Fibroblast of lung (primary cell): Measurements from ENCODE around the gene INTS11. TPM values are rescaled to one million over a fixed set of nuclear protein-coding genes. Genes with fewer than 3 reads are reported as not detected.

ENCODE experiments used
- DNase-seq, 2 donors: peaks; one replicate each; pipeline versions ENCODE4 v3.0.0 to v3.0.0-alpha.2; 2010; ENCODE audit warnings: low read depth in 2 of 2
- H2AFZ ChIP-seq: 2 replicates; pipeline ENCODE4 v1.5.1; 2012; ENCODE audit warnings: low read length, control low read depth, inconsistent platforms
- H3K27ac ChIP-seq: 2 replicates; pipeline ENCODE4 v1.5.1; 2011; ENCODE audit warnings: low read length, control low read depth; ENCODE audit not compliant: insufficient read depth
- H3K27me3 ChIP-seq: 2 replicates; pipeline ENCODE4 v1.5.1; 2011; ENCODE audit warnings: mild to moderate bottlenecking, low read length; ENCODE audit not compliant: control insufficient read depth, insufficient read depth
- H3K36me3 ChIP-seq: 2 replicates; pipeline ENCODE4 v1.5.1; 2011; ENCODE audit warnings: low read length; ENCODE audit not compliant: control insufficient read depth, insufficient read depth
- H3K4me1 ChIP-seq: 2 replicates; pipeline ENCODE4 v1.5.1; 2011; ENCODE audit warnings: low read length; ENCODE audit not compliant: control insufficient read depth, insufficient read depth; ENCODE audit errors: extremely low read depth
- H3K4me2 ChIP-seq: 2 replicates; pipeline ENCODE4 v1.5.1; 2011; ENCODE audit warnings: low read length, control low read depth; ENCODE audit not compliant: insufficient read depth; ENCODE audit errors: extremely low read depth
- H3K4me3 ChIP-seq, 4 experiments: fragments of 200-600 bp in 1 of 4; sonication (generic) in 1 of 4; replicated peaks in 1 of 4; 2 replicates each; pipeline ENCODE4 v1.5.1; 2011 to 2016; ENCODE audit warnings: low read length in 4 of 4, low read depth in 3 of 4, mild to moderate bottlenecking in 3 of 4, control low read depth in 2 of 4, inconsistent platforms in 1 of 4, mixed read lengths in 1 of 4; ENCODE audit not compliant: insufficient read depth in 1 of 4; ENCODE audit errors: control extremely low read depth in 1 of 4
- H3K79me2 ChIP-seq: 2 replicates; pipeline ENCODE4 v1.5.1; 2012; ENCODE audit warnings: mild to moderate bottlenecking, low read length, inconsistent platforms; ENCODE audit not compliant: control insufficient read depth, insufficient read depth
- H3K9ac ChIP-seq: 2 replicates; pipeline ENCODE4 v1.5.1; 2011; ENCODE audit warnings: mild to moderate bottlenecking, low read length, control low read depth; ENCODE audit not compliant: insufficient read depth
- H3K9me3 ChIP-seq: 2 replicates; pipeline ENCODE4 v1.5.1; 2012; ENCODE audit warnings: low read depth, low read length; ENCODE audit not compliant: control insufficient read depth, insufficient read depth
- H4K20me1 ChIP-seq: 2 replicates; pipeline ENCODE4 v1.5.1; 2011; ENCODE audit warnings: low read length; ENCODE audit not compliant: control insufficient read depth, insufficient read depth; ENCODE audit errors: extremely low read depth
- EZH2 ChIP-seq: IDR thresholded peaks from 2 replicates; pipeline ENCODE4 v1.5.1; 2012; ENCODE audit warnings: low read length, control low read depth, mild to moderate bottlenecking; ENCODE audit errors: missing control alignments
- polyA plus RNA-seq, 2 donors: library from polyadenylated mRNA; depleted of rRNA in 1 of 2; stranded (reverse) in 1 of 2; unstranded in 1 of 2; fragments of >200 nt; gene quantifications; 2 replicates each; pipeline ENCODE4 v1.2.1, GENCODE V29; 2011 to 2012; ENCODE audit warnings: missing spikeins in 1 of 2
- total RNA-seq: library from RNA; depleted of rRNA; stranded (reverse); fragments of >200 nt; gene quantifications from 2 replicates; pipeline ENCODE4 v1.2.1, GENCODE V29; 2014
- TF ChIP-seq, protein P1 (sequence below), 2 donors: IDR thresholded peaks in 1 of 2; conservative IDR thresholded peaks in 1 of 2; 1 replicate in 1 of 2; 2 replicates in 1 of 2; pipeline ENCODE4 v1.5.1; 2011 to 2012; ENCODE audit warnings: low read length in 2 of 2, control low read depth in 1 of 2, inconsistent platforms in 1 of 2, low read depth in 1 of 2, mild to moderate bottlenecking in 1 of 2

Gene INTS11
- total and polyA plus RNA-seq, 2 donors (not counting 1 experiment from before 2014, with no cell fraction given) = 44.1 to 69.2 TPM

DNA sequence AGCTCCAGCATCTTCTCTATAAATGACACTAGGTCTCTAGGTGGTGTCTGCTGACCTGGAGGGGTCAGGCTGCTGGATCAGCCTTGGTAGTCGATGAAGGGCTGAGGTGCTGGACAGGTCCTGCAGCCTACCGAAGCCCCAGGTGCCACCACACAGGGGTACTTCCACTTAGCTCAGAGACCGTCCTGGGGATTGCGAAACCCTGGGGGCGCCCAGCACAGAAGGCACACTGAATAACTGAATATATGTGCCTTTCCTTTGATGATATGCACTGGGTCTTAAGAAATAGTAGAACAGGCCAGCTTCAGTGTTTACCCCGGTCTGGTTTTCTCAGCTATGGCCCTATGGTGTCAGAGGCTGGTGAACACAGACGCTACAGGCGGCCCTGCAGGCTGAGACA, 61.7 kb downstream of the INTS11 start:
- Histone ChIP-seq H3K27ac (peak overlapping the region; percentile 94), H3K36me3 (peaks cover 32% of the 10 kb centered on the region), H3K4me2 (no peak overlapping the region), H3K79me2 (peaks cover 52% of the 10 kb centered on the region), H4K20me1 (no peaks in the 10 kb centered on the region), H3K27me3 (no peaks in the 10 kb centered on the region), H3K4me1 (peaks cover 19% of the 10 kb centered on the region), H3K9me3 (no peaks in the 10 kb centered on the region), H3K4me3 (no peak overlapping the region), H2AFZ (no peak overlapping the region), H3K9ac (no peak overlapping the region)
- no peak for DNase-seq
- TF ChIP-seq EZH2 = no peak
- TF ChIP-seq, protein P1, sequence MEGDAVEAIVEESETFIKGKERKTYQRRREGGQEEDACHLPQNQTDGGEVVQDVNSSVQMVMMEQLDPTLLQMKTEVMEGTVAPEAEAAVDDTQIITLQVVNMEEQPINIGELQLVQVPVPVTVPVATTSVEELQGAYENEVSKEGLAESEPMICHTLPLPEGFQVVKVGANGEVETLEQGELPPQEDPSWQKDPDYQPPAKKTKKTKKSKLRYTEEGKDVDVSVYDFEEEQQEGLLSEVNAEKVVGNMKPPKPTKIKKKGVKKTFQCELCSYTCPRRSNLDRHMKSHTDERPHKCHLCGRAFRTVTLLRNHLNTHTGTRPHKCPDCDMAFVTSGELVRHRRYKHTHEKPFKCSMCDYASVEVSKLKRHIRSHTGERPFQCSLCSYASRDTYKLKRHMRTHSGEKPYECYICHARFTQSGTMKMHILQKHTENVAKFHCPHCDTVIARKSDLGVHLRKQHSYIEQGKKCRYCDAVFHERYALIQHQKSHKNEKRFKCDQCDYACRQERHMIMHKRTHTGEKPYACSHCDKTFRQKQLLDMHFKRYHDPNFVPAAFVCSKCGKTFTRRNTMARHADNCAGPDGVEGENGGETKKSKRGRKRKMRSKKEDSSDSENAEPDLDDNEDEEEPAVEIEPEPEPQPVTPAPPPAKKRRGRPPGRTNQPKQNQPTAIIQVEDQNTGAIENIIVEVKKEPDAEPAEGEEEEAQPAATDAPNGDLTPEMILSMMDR (conservative IDR thresholded peaks at IDR 0.05 in 1 of 2, IDR thresholded peaks at IDR 0.05 in 1 of 2; ENCODE audit: low read depth in 1 of 2, low read length in 2 of 2) = no peak

DNA sequence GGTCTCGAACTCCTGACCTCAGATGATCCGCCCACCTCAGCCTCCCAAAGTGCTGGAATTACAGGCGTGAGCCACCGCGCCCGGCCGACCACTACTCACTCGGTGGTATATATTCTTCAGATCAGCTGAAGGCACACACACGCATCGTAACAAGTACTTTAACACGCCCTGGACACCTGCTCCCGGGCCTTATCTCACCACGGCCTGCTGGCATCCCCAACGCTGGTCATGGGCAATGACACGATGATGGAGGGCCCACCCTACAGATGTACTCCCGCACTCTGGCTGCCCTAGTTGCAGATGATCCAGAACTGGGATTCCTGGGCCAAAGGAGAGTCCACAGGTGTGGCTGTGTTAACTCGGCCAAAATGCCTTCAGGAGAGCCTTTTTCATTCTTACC, 62.4 kb downstream of the INTS11 start:
- Histone ChIP-seq H3K27me3 (no peaks in the 10 kb centered on the region), H3K36me3 (peaks cover 29% of the 10 kb centered on the region), H3K4me3 (no peak overlapping the region), H3K79me2 (peaks cover 49% of the 10 kb centered on the region), H3K9ac (no peak overlapping the region), H3K4me2 (no peak overlapping the region), H3K27ac (no peak overlapping the region), H2AFZ (no peak overlapping the region), H3K9me3 (no peaks in the 10 kb centered on the region), H4K20me1 (no peaks in the 10 kb centered on the region), H3K4me1 (peaks cover 19% of the 10 kb centered on the region)
- DNase-seq = no peak
- TF ChIP-seq, protein P1 (conservative IDR thresholded peaks at IDR 0.05 in 1 of 2, IDR thresholded peaks at IDR 0.05 in 1 of 2; ENCODE audit: low read depth in 1 of 2, low read length in 2 of 2) = no peak
- no peak for TF ChIP-seq EZH2

Other genes starting within 250 kb of the INTS11 start
- gene C1orf159, start 208.6 kb downstream of the INTS11 start, total RNA-seq = 3.1 and 3.3 TPM in 2 replicates
- gene C1orf159, start 208.6 kb downstream of the INTS11 start, polyA plus RNA-seq = 2.6 and 3.4 TPM in 2 replicates
- gene TTLL10, start 150.8 kb downstream of the INTS11 start, total RNA-seq = under 0.01 TPM in 1 of 2 replicates, not detected in the other
- not detected in 2 replicates for gene TTLL10, start 150.8 kb downstream of the INTS11 start, polyA plus RNA-seq
- 0.77 and 1.3 TPM in 2 replicates for gene TNFRSF18, start 118.1 kb downstream of the INTS11 start, total RNA-seq
- 0.10 TPM in 1 of 2 replicates, not detected in the other for gene TNFRSF18, start 118.1 kb downstream of the INTS11 start, polyA plus RNA-seq
- under 0.01 and 0.17 TPM in 2 replicates for gene TNFRSF4, start 110.5 kb downstream of the INTS11 start, total RNA-seq
- gene TNFRSF4, start 110.5 kb downstream of the INTS11 start, polyA plus RNA-seq = 0.05 TPM in 1 of 2 replicates, not detected in the other
- 81.9 and 127 TPM in 2 replicates for gene SDF4, start 92.7 kb downstream of the INTS11 start, total RNA-seq
- 133 and 180 TPM in 2 replicates for gene SDF4, start 92.7 kb downstream of the INTS11 start, polyA plus RNA-seq
- gene B3GALT6, start 92.4 kb downstream of the INTS11 start, total RNA-seq = 19.3 and 19.5 TPM in 2 replicates
- gene B3GALT6, start 92.4 kb downstream of the INTS11 start, polyA plus RNA-seq = 15.7 and 17.9 TPM in 2 replicates
- 1.0 and 4.1 TPM in 2 replicates for gene C1QTNF12, start 77.9 kb downstream of the INTS11 start, total RNA-seq
- 0.27 and 0.60 TPM in 2 replicates for gene C1QTNF12, start 77.9 kb downstream of the INTS11 start, polyA plus RNA-seq
- 39.5 and 47.2 TPM in 2 replicates for gene UBE2J2, start 50.8 kb downstream of the INTS11 start, total RNA-seq
- 32.3 and 50.9 TPM in 2 replicates for gene UBE2J2, start 50.8 kb downstream of the INTS11 start, polyA plus RNA-seq
- 1.0 and 2.5 TPM in 2 replicates for gene SCNN1D, start 44.2 kb downstream of the INTS11 start, total RNA-seq
- 0.44 TPM in 2 replicates for gene SCNN1D, start 44.2 kb downstream of the INTS11 start, polyA plus RNA-seq
- gene ACAP3, start 16.7 kb downstream of the INTS11 start, total RNA-seq = 34.7 and 50.9 TPM in 2 replicates
- 15.3 and 15.7 TPM in 2 replicates for gene ACAP3, start 16.7 kb downstream of the INTS11 start, polyA plus RNA-seq
- gene PUSL1, start 16.1 kb downstream of the INTS11 start, total RNA-seq = 12.7 and 13.1 TPM in 2 replicates
- gene PUSL1, start 16.1 kb downstream of the INTS11 start, polyA plus RNA-seq = 7.1 and 9.6 TPM in 2 replicates
- 9.0 and 10.1 TPM in 2 replicates for gene CPTP, start 142 bp upstream of the INTS11 start, total RNA-seq
- 6.0 and 6.2 TPM in 2 replicates for gene CPTP, start 142 bp upstream of the INTS11 start, polyA plus RNA-seq
- 0.17 and 0.26 TPM in 2 replicates for gene TAS1R3, start 6.6 kb upstream of the INTS11 start, total RNA-seq
- 0.01 and 0.02 TPM in 2 replicates for gene TAS1R3, start 6.6 kb upstream of the INTS11 start, polyA plus RNA-seq
- gene DVL1, start 24.8 kb upstream of the INTS11 start, total RNA-seq = 78.3 and 107 TPM in 2 replicates
- 9.1 and 12.5 TPM in 2 replicates for gene DVL1, start 24.8 kb upstream of the INTS11 start, polyA plus RNA-seq
- gene MXRA8, start 33.9 kb upstream of the INTS11 start, total RNA-seq = 262 and 397 TPM in 2 replicates
- 205 and 239 TPM in 2 replicates for gene MXRA8, start 33.9 kb upstream of the INTS11 start, polyA plus RNA-seq
- gene AURKAIP1, start 50.5 kb upstream of the INTS11 start, total RNA-seq = 83.2 and 85.2 TPM in 2 replicates
- gene AURKAIP1, start 50.5 kb upstream of the INTS11 start, polyA plus RNA-seq = 42.2 and 66.9 TPM in 2 replicates
- gene CCNL2, start 74.7 kb upstream of the INTS11 start, total RNA-seq = 87.1 and 102 TPM in 2 replicates
- gene CCNL2, start 74.7 kb upstream of the INTS11 start, polyA plus RNA-seq = 70.5 and 116 TPM in 2 replicates
- gene MRPL20, start 82.6 kb upstream of the INTS11 start, total RNA-seq = 80.1 and 81.7 TPM in 2 replicates
- 150 and 188 TPM in 2 replicates for gene MRPL20, start 82.6 kb upstream of the INTS11 start, polyA plus RNA-seq
- 1.3 and 2.0 TPM in 2 replicates for gene ANKRD65, start 96.6 kb upstream of the INTS11 start, total RNA-seq
- gene ANKRD65, start 96.6 kb upstream of the INTS11 start, polyA plus RNA-seq = 0.84 and 1.9 TPM in 2 replicates
- gene VWA1, start 111.0 kb upstream of the INTS11 start, total RNA-seq = 2.6 and 3.1 TPM in 2 replicates
- 1.7 and 2.5 TPM in 2 replicates for gene VWA1, start 111.0 kb upstream of the INTS11 start, polyA plus RNA-seq
- under 0.01 and 0.17 TPM in 2 replicates for gene ATAD3C, start 125.0 kb upstream of the INTS11 start, total RNA-seq
- gene ATAD3C, start 125.0 kb upstream of the INTS11 start, polyA plus RNA-seq = not detected in 2 replicates
- 14.4 and 15.0 TPM in 2 replicates for gene ATAD3B, start 147.1 kb upstream of the INTS11 start, total RNA-seq
- gene ATAD3B, start 147.1 kb upstream of the INTS11 start, polyA plus RNA-seq = 7.0 and 11.6 TPM in 2 replicates
- gene ATAD3A, start 187.5 kb upstream of the INTS11 start, total RNA-seq = 14.4 and 18.0 TPM in 2 replicates
- 12.5 and 19.8 TPM in 2 replicates for gene ATAD3A, start 187.5 kb upstream of the INTS11 start, polyA plus RNA-seq
- 4.9 and 5.4 TPM in 2 replicates for gene TMEM240, start 216.0 kb upstream of the INTS11 start, total RNA-seq
- gene TMEM240, start 216.0 kb upstream of the INTS11 start, polyA plus RNA-seq = 1.3 and 1.4 TPM in 2 replicates